Mammary epithelial cell (primary cell): ENCODE measurements around the gene NDUFAF8.

Source experiments
- EZH2 ChIP-seq: IDR thresholded peaks from 2 replicates; pipeline ENCODE4 v1.6.1; 2012; ENCODE audit warnings: low read length, inconsistent platforms, borderline replicate concordance
- TF ChIP-seq, protein P1 (sequence below), 2 donors: IDR thresholded peaks in 1 of 2; conservative IDR thresholded peaks in 1 of 2; 2 replicates each; pipeline ENCODE4 v1.5.1; 2011 to 2012; ENCODE audit warnings: inconsistent platforms in 2 of 2, low read length in 2 of 2, mild to moderate bottlenecking in 2 of 2, control low read depth in 1 of 2, low read depth in 1 of 2; ENCODE audit not compliant: insufficient read depth in 1 of 2; ENCODE audit errors: extremely low read depth in 1 of 2

DNA sequence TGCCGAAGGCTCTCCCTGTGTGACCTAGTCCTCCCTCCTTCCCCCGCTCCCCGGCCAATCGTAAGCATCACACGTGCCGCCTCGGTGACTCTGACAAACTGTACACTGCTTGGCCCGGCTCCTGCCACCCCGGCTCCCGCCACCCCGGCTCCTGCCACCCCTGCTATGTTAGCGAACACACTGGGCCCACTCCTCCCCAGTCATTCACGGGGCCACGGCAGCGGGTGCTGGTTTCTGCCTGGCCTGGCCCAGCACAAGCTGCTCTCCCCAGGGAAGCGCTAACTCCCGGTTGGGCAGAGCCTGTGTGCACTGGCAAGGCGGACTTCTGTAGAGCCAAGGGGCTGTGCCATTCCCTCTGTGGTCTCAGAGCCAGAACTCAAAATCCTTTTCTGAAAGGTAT, 22.0 kb downstream of the NDUFAF8 start:
- TF ChIP-seq, protein P1, sequence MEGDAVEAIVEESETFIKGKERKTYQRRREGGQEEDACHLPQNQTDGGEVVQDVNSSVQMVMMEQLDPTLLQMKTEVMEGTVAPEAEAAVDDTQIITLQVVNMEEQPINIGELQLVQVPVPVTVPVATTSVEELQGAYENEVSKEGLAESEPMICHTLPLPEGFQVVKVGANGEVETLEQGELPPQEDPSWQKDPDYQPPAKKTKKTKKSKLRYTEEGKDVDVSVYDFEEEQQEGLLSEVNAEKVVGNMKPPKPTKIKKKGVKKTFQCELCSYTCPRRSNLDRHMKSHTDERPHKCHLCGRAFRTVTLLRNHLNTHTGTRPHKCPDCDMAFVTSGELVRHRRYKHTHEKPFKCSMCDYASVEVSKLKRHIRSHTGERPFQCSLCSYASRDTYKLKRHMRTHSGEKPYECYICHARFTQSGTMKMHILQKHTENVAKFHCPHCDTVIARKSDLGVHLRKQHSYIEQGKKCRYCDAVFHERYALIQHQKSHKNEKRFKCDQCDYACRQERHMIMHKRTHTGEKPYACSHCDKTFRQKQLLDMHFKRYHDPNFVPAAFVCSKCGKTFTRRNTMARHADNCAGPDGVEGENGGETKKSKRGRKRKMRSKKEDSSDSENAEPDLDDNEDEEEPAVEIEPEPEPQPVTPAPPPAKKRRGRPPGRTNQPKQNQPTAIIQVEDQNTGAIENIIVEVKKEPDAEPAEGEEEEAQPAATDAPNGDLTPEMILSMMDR (conservative IDR thresholded peaks at IDR 0.05 in 1 of 2, IDR thresholded peaks at IDR 0.05 in 1 of 2; ENCODE audit: extremely low read depth in 1 of 2, insufficient read depth in 1 of 2, low read depth in 1 of 2, low read length in 2 of 2): no peak
- TF ChIP-seq EZH2: no peak
